HepG2 (cell line): ENCODE data around the gene PRRC2A. TPM values are rescaled to one million over a fixed set of nuclear protein-coding genes. Genes with fewer than 3 reads are reported as not detected.

Source experiments
- CHD4 ChIP-seq: fragments of 200-600 bp; sonication (generic); IDR thresholded peaks from 2 replicates; pipeline ENCODE4 v1.7.0; 2017; ENCODE audit warnings: mild to moderate bottlenecking, low read length, borderline replicate concordance
- GTF2F1 ChIP-seq: fragments of 150-350 bp; IDR thresholded peaks from 2 replicates; pipeline ENCODE4 v1.6.1; 2014; ENCODE audit warnings: low read length
- HDAC1 ChIP-seq: sonication (generic); formaldehyde crosslinking; IDR thresholded peaks from 2 replicates; pipeline ENCODE4 v1.5.1; 2020; ENCODE audit warnings: mild to moderate bottlenecking, missing genetic modification reagents
- HES4 ChIP-seq: sonication (generic); formaldehyde crosslinking; IDR thresholded peaks from 2 replicates; pipeline ENCODE4 v1.9.0; 2021; ENCODE audit warnings: mild to moderate bottlenecking, missing genetic modification reagents, borderline replicate concordance
- IRX3 ChIP-seq: sonication (generic); formaldehyde crosslinking; IDR thresholded peaks from 2 replicates; pipeline ENCODE4 v1.8.1; 2023; ENCODE audit warnings: mild to moderate bottlenecking, low read depth, missing genetic modification reagents, borderline replicate concordance
- JUND ChIP-seq: sonication (generic); formaldehyde crosslinking; IDR thresholded peaks from 2 replicates; pipeline ENCODE4 v1.8.0; 2022; ENCODE audit warnings: mild to moderate bottlenecking, missing genetic modification reagents
- KAT8 ChIP-seq: IDR thresholded peaks from 2 replicates; pipeline ENCODE4 v1.6.1; 2016; ENCODE audit warnings: missing genetic modification reagents, missing compliant biosample characterization
- NCOA1 ChIP-seq: sonication (generic); formaldehyde crosslinking; IDR thresholded peaks from 2 replicates; pipeline ENCODE4 v1.9.0; 2021; ENCODE audit warnings: missing genetic modification reagents
- NFATC3 ChIP-seq: sonication (generic); formaldehyde crosslinking; IDR thresholded peaks from 2 replicates; pipeline ENCODE4 v1.5.1; 2020; ENCODE audit warnings: mild to moderate bottlenecking, missing genetic modification reagents
- POLR2A ChIP-seq, 2 experiments: IDR thresholded peaks; 2 replicates each; pipeline ENCODE4 v1.6.1; 2011; ENCODE audit warnings: low read depth in 2 of 2, low read length in 2 of 2, mild to moderate bottlenecking in 1 of 2, moderate library complexity in 1 of 2; ENCODE audit not compliant: insufficient read depth in 1 of 2
- SALL1 ChIP-seq: sonication (generic); formaldehyde crosslinking; IDR thresholded peaks from 2 replicates; pipeline ENCODE4 v1.8.0; 2022; ENCODE audit warnings: mild to moderate bottlenecking, missing genetic modification reagents
- SOX13 ChIP-seq, 3 experiments: fragments of 450-650 bp in 1 of 3; sonication (generic) in 1 of 3; formaldehyde crosslinking in 1 of 3; IDR thresholded peaks in 2 of 3; conservative IDR thresholded peaks in 1 of 3; 2 replicates each; pipeline versions ENCODE4 v1.5.0 to v1.6.1; 2016 to 2020; ENCODE audit warnings: antibody characterized with exemption in 1 of 3, mild to moderate bottlenecking in 1 of 3, missing compliant biosample characterization in 1 of 3, missing genetic modification reagents in 1 of 3, moderate library complexity in 1 of 3
- SRY ChIP-seq: sonication (generic); formaldehyde crosslinking; IDR thresholded peaks from 2 replicates; pipeline ENCODE4 v1.8.0; 2022; ENCODE audit warnings: mild to moderate bottlenecking, missing genetic modification reagents
- STAG1 ChIP-seq: sonication (generic); formaldehyde crosslinking; IDR thresholded peaks from 2 replicates; pipeline ENCODE4 v1.4.0; 2020; ENCODE audit warnings: missing genetic modification reagents
- TP53 ChIP-seq: sonication (generic); formaldehyde crosslinking; conservative IDR thresholded peaks from 2 replicates; pipeline ENCODE4 v1.4.0; 2020; ENCODE audit warnings: missing genetic modification reagents
- ZBTB20 ChIP-seq: sonication (generic); formaldehyde crosslinking; IDR thresholded peaks from 2 replicates; pipeline ENCODE4 v1.8.1; 2023; ENCODE audit warnings: missing genetic modification reagents, low read depth, mild to moderate bottlenecking, borderline replicate concordance
- ZFAT ChIP-seq: sonication (generic); formaldehyde crosslinking; conservative IDR thresholded peaks from 2 replicates; pipeline ENCODE4 v1.8.1; 2023; ENCODE audit warnings: missing genetic modification reagents, inconsistent platforms
- ZNF264 ChIP-seq: sonication (generic); formaldehyde crosslinking; IDR thresholded peaks from 2 replicates; pipeline ENCODE4 v1.4.0; 2020; ENCODE audit warnings: missing genetic modification reagents
- ZNF703 ChIP-seq: sonication (generic); formaldehyde crosslinking; IDR thresholded peaks from 2 replicates; pipeline ENCODE4 v1.5.1; 2020; ENCODE audit warnings: missing genetic modification reagents, mild to moderate bottlenecking, moderate library complexity, borderline replicate concordance
- ZNF720 ChIP-seq: sonication (generic); formaldehyde crosslinking; IDR thresholded peaks from 2 replicates; pipeline ENCODE4 v1.4.0; 2020; ENCODE audit warnings: missing genetic modification reagents
- ZNF749 ChIP-seq: sonication (generic); formaldehyde crosslinking; IDR thresholded peaks from 2 replicates; pipeline ENCODE4 v1.8.0; 2022; ENCODE audit warnings: mild to moderate bottlenecking, missing genetic modification reagents, moderate library complexity, borderline replicate concordance
- ZNF878 ChIP-seq: sonication (generic); formaldehyde crosslinking; IDR thresholded peaks from 2 replicates; pipeline ENCODE4 v1.8.1; 2023; ENCODE audit warnings: mild to moderate bottlenecking, missing genetic modification reagents, moderate library complexity
- polyA plus RNA-seq, 8 experiments: library from polyadenylated mRNA; depleted of rRNA in 3 of 8; stranded (reverse) in 7 of 8; unstranded in 1 of 8; fragments of >200 nt; fragmentation: Illumina TruSeq in 4 of 8; extraction: Trizol in 4 of 8; gene quantifications; 2 replicates each; pipeline versions ENCODE4 v1.2.1 to v1.2.3, GENCODE V29; 2011 to 2016; ENCODE audit warnings: low read depth in 4 of 8, missing spikeins in 1 of 8, mixed read lengths in 1 of 8; ENCODE audit not compliant: insufficient read depth in 1 of 8
- total RNA-seq, 5 experiments: library from RNA; depleted of rRNA; stranded (reverse); fragments of >200 nt; fragmentation: Illumina TruSeq; extraction: Trizol; gene quantifications; 2 replicates each; pipeline ENCODE4 v1.2.3, GENCODE V29; 2016; ENCODE audit warnings: low read depth in 1 of 5
- TF ChIP-seq, protein P1 (sequence below): sonication (generic); formaldehyde crosslinking; IDR thresholded peaks from 2 replicates; pipeline ENCODE4 v1.4.0; 2020; ENCODE audit warnings: mild to moderate bottlenecking, missing genetic modification reagents
- TF ChIP-seq, protein P2 (sequence below): sonication (generic); formaldehyde crosslinking; IDR thresholded peaks from 2 replicates; pipeline ENCODE4 v1.4.0; 2020; ENCODE audit warnings: missing genetic modification reagents, borderline replicate concordance

The PRRC2A gene
- total and polyA plus RNA-seq, 2 of the 13 experiments (the other 11 are each of a cell fraction or from before 2014, with no cell fraction given), result 38.9 to 47.4 TPM

DNA sequence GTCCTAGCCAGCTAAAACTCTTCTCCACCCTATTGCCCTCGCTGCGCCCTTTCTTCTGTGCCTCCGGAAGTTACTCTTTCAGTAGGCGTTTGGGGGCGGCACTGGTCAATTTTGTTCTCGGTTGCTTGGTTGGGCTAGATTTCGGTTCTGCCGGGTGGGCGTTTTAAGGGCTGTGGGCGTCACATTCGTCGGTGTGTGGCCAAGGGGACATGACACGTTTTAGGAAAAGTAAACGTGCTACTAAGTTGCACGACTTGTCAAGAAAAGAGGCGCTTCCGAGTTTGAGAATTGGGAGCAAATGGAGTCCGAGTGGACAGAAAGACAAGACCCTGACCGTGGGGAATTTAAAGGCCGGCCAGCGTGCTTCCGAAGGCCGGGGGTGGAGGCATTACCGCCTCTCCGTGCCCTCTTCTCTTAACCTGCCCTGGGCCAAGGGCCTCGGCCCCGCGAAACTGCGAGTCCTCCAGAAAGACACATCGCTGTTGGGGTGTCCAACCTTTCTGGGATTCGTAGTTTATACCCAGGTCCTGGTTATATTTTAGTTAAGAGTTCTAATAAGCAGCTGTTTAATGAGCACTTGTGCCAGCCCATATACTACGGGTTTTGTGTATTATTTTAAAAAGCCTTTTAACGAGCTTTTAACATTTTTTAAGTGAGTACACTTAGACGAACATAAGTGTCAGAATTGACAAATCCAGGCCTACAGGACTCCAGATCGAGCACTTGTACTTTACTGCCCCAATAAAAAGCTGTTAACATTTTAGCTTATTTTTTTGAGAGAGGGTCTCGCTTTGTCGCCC lies 32.6 kb downstream of the PRRC2A start (continued):
- TF ChIP-seq, protein P1, sequence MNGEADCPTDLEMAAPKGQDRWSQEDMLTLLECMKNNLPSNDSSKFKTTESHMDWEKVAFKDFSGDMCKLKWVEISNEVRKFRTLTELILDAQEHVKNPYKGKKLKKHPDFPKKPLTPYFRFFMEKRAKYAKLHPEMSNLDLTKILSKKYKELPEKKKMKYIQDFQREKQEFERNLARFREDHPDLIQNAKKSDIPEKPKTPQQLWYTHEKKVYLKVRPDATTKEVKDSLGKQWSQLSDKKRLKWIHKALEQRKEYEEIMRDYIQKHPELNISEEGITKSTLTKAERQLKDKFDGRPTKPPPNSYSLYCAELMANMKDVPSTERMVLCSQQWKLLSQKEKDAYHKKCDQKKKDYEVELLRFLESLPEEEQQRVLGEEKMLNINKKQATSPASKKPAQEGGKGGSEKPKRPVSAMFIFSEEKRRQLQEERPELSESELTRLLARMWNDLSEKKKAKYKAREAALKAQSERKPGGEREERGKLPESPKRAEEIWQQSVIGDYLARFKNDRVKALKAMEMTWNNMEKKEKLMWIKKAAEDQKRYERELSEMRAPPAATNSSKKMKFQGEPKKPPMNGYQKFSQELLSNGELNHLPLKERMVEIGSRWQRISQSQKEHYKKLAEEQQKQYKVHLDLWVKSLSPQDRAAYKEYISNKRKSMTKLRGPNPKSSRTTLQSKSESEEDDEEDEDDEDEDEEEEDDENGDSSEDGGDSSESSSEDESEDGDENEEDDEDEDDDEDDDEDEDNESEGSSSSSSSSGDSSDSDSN (CRISPR knock-in tag), result no peak
- TF ChIP-seq ZNF720 (CRISPR knock-in tag) (peak; percentile 58; the same call in 1 of the 2 replicates), CHD4 (no peak), ZNF878 (peak; percentile 48; the same call in 1 of the 2 replicates), ZNF703 (CRISPR knock-in tag) (0 out of 2 replicates have a peak, but pooled peaks have one; percentile 2), GTF2F1 (no peak), IRX3 (CRISPR knock-in tag) (0 out of 2 replicates have a peak, but pooled peaks have one; percentile 39), ZBTB20 (CRISPR knock-in tag) (0 out of 2 replicates have a peak, but pooled peaks have one; percentile 16), ZFAT (CRISPR knock-in tag) (0 out of 2 replicates have a peak, but pooled peaks have one; percentile 52), ZNF264 (CRISPR knock-in tag) (peak; percentile 17), KAT8 (CRISPR knock-in tag) (peak; percentile 22; the same call in 1 of the 2 replicates), NFATC3 (peak; percentile 85; the same call in 1 of the 2 replicates), ZNF749 (CRISPR knock-in tag) (no peak), TP53 (CRISPR knock-in tag) (0 out of 2 replicates have a peak, but pooled peaks have one; percentile 11), STAG1 (peak; percentile 36; the same call in 1 of the 2 replicates), SRY (CRISPR knock-in tag) (peak; percentile 55; the same call in 1 of the 2 replicates), NCOA1 (CRISPR knock-in tag) (no peak), HES4 (CRISPR knock-in tag) (0 out of 2 replicates have a peak, but pooled peaks have one; percentile 40), SALL1 (CRISPR knock-in tag) (peak; percentile 53), JUND (CRISPR knock-in tag) (no peak), HDAC1 (CRISPR knock-in tag) (peak; percentile 13), SOX13 (IDR thresholded peaks at IDR 0.05) (0 out of 2 replicates have a peak, but pooled peaks have one; percentile 3), SOX13 (CRISPR knock-in tag; conservative IDR thresholded peaks at IDR 0.05 in 1 of 2, IDR thresholded peaks at IDR 0.05 in 1 of 2) (no peak), POLR2A (IDR thresholded peaks at IDR 0.05; ENCODE audit: insufficient read depth in 1 of 2, low read depth in 2 of 2, low read length in 2 of 2) (peak in 1 of 2 experiments; percentile 72; a peak in 1 of 4 replicates)
- TF ChIP-seq, protein P2, sequence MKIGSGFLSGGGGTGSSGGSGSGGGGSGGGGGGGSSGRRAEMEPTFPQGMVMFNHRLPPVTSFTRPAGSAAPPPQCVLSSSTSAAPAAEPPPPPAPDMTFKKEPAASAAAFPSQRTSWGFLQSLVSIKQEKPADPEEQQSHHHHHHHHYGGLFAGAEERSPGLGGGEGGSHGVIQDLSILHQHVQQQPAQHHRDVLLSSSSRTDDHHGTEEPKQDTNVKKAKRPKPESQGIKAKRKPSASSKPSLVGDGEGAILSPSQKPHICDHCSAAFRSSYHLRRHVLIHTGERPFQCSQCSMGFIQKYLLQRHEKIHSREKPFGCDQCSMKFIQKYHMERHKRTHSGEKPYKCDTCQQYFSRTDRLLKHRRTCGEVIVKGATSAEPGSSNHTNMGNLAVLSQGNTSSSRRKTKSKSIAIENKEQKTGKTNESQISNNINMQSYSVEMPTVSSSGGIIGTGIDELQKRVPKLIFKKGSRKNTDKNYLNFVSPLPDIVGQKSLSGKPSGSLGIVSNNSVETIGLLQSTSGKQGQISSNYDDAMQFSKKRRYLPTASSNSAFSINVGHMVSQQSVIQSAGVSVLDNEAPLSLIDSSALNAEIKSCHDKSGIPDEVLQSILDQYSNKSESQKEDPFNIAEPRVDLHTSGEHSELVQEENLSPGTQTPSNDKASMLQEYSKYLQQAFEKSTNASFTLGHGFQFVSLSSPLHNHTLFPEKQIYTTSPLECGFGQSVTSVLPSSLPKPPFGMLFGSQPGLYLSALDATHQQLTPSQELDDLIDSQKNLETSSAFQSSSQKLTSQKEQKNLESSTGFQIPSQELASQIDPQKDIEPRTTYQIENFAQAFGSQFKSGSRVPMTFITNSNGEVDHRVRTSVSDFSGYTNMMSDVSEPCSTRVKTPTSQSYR (CRISPR knock-in tag), result no peak
